ENCODE measurements around the gene TMC3.

- TF ChIP-seq CTCF (conservative IDR thresholded peaks at IDR 0.05) (no peak), EZH2 (IDR thresholded peaks at IDR 0.05; ENCODE audit: low read depth) (no peak)
These were observed 34.2 kb downstream of the TMC3 start for GRCh38 chr15:81339851-81340250.
